Fibroblast of skin of left quadriceps (primary cell): Measurements from ENCODE around the gene NFKBIE.

Source experiments
- DNase-seq, 2 experiments: peaks; one replicate each; pipeline ENCODE4 v3.0.0-alpha.2; 2013; ENCODE audit warnings: low read depth in 2 of 2

The NFKBIE gene

GRCh38 chr6:44258325-44258863 is 7.0 kb downstream of the NFKBIE start:
- no peak for DNase-seq

DNA sequence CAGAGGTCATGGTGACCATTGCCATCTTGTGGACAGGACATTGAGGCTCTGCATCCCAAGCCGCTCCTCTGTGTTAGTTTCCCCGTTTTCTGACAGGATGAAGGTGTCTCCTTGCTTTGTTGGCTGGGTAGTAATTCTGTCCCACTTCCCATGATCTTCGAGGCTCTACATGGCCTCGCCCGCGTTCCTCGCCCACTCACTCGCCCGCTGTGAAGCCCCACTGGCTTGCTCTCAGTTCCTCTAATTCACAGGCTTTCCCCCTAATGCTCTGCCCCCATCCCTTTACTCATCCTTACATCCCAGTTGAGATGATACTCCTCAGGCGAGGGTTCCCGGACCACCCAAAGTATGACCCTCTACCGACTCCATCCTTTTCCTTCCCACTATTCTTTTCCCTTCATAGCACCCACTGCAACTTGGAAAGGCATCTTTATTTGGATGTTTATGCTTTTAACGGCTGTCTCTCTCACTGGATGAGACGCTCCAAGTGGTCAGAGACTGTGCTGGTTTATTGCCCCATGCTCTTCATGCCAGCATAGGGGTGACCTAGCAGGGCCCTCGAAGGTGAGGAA is 7.5 kb downstream of the NFKBIE start:
- DNase-seq: no peak

DNA sequence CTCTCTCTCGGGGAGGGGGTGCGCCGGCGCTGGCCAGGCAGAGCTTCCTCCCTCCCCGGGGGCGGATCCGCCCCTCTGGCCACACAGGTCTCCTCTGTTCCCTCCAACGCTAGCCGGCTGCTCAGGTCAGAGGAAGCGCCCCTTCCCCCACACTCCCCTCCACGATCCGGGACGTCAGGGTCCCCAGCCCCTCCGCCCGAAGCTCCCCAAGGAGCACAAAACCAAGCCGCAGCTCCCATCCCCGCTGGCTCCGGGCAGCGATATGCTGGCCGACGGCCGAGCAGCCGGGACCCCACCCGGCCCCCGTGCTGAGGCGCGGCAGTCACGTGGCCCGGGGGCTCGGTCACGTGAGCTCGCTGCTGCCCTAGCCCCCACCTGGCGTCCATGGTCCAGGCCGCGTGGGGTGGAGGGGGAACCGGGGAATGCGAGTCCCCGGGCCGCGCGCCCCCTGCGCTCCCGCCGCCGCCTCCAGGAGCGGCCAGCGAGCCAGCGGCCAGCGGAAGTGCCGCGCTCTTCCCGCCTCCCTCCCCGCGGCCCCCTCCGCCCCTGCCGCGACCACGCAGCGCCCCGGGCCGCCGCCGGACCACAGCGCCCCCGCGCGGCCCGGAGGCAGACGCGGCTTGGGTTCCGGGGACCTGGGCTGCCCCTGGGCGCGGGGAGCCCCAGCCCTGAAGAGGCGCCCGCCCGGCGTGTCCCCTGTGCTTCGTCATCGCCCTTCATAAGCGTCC is 8.2 kb downstream of the NFKBIE start, which contains the start of gene SLC35B2:
Gene SLC35B2, minus strand, starts transcription at position 504 of the 728 bp plus-strand sequence. Its CDS starts 118 bp downstream, at position 386.
- peak in 1 of 2 experiments; percentile 33 for DNase-seq

DNA sequence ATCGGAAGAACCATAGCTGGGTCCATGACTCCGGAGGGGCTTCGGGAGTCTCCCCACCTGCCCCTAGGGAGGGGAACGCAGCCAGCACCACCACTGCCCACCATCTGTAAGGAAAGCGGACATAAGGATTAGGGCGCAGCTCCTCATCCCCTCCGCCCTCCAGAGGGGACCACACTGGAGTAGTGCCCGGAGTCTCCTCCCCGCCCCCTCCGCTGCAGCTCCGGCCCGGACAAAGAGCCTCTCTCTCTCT is 8.7 kb downstream of the NFKBIE start:
- DNase-seq: no peak

- no peak for DNase-seq
These were observed 9.2 kb downstream of the NFKBIE start for GRCh38 chr6:44255871-44256774.

- no peak for DNase-seq
These were observed 10.1 kb downstream of the NFKBIE start for GRCh38 chr6:44255105-44255808.

DNA sequence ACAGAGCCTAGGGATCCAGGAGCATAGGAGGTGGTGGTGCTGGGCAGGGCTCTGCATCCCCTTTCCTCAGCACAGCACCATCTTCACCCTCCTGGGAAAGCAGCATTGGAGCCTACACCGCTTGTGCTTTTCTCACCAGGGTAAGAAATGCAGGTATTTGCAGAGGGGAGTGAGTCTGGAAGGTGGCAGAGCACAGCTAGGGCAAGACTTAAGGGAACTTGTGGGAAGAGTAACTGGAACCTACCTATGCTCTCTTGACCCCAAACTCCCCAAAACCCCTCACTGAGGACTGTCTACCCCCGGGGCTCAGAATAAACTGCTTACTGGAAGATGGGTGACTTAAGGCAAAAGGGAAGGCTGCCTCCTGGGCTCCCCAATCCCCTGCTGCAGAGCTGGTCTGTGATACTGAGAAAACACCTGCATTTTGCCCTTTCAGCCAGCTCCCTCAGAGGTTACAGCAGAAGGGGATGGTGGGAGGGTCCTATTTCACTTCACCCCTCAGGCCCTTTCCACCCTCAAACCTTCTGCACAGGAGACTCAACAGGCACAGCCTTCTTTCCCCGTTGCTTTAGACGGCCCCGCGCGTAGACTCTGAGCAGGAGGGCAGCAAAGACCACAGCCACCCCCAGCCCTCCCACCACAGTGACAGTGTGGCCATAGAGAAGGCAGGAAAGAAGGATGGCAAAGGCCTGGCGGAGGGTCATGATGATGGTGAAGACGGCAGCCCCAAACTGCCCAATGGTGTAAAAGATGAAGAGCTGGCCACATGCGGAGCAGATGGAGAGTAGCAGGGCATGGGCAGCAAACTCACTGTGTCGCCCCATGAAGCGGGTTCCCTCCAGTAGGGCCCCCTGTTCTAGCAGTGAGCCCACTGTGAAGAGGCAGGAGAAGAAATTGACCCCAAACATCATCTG is 10.9 kb downstream of the NFKBIE start:
- DNase-seq: no peak

DNA sequence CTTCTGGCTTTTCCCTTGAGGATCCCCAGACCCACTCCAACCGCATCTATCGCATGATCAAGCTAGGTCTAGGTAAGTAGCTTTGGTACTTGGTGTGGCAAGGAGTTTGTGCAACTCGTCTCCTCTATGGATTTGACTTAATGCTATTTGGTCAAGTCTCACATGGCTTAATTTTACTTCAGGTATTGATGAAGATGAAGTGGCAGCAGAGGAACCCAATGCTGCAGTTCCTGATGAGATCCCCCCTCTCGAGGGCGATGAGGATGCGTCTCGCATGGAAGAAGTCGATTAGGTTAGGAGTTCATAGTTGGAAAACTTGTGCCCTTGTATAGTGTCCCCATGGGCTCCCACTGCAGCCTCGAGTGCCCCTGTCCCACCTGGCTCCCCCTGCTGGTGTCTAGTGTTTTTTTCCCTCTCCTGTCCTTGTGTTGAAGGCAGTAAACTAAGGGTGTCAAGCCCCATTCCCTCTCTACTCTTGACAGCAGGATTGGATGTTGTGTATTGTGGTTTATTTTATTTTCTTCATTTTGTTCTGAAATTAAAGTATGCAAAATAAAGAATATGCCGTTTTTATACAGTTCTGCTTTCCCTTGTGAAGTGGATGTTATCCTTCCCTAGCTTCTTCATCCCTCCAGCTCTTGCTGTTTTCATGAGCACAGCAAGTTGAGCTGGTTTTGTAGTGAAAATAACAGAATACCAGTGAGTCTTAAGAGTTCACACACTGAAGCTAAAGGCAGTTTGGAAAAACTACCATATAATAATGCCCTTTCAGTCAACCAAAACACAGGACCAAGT is 11.8 kb downstream of the NFKBIE start:
- no peak for DNase-seq

DNA sequence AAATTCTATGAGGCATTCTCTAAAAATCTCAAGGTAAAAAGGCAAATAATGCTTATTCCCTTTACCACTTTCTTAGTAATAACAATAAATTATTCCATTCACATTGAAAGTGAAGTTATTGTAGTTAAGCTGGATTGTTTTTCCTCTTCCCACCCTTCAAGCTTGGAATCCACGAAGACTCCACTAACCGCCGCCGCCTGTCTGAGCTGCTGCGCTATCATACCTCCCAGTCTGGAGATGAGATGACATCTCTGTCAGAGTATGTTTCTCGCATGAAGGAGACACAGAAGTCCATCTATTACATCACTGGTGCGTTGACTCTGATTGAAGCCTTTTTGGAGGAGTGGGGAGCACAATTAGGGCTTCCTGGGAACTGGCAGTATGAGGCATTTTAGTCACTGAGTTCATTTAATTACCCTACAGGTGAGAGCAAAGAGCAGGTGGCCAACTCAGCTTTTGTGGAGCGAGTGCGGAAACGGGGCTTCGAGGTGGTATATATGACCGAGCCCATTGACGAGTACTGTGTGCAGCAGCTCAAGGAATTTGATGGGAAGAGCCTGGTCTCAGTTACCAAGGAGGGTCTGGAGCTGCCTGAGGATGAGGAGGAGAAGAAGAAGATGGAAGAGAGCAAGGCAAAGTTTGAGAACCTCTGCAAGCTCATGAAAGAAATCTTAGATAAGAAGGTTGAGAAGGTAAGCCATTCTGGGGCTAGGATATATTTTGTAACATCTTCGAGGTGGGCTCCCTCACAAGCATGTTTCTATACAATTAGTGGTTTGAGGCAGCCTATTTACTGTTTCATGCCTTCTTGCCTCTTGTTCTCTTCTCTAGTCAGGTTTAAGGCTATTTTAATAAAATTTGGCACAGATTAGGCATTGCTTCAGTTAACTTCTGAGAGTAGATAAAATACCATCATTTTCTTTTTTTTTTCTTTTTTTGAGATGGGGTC is 13.5 kb downstream of the NFKBIE start:
- no peak for DNase-seq

GRCh38 chr6:44250718-44251123 is 14.6 kb downstream of the NFKBIE start:
- no peak for DNase-seq

DNA sequence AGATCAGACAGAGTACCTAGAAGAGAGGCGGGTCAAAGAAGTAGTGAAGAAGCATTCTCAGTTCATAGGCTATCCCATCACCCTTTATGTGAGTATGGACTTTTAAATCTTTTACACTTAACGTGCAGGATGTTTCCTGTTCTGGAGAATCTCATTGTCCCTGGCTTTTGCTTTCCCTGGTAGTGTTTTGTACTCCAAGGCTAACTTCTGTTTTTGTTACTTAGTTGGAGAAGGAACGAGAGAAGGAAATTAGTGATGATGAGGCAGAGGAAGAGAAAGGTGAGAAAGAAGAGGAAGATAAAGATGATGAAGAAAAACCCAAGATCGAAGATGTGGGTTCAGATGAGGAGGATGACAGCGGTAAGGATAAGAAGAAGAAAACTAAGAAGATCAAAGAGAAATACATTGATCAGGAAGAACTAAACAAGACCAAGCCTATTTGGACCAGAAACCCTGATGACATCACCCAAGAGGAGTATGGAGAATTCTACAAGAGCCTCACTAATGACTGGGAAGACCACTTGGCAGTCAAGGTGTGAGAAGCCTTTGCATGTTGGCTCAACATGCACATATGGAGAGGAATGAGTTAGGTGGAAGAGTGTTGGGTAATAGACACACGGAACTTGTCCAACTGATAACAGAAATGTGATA is 15.2 kb downstream of the NFKBIE start:
- no peak for DNase-seq

GRCh38 chr6:44249082-44249748 is 16.1 kb downstream of the NFKBIE start:
- DNase-seq: no peak

GRCh38 chr6:44248579-44248978 is 16.8 kb downstream of the NFKBIE start:
- DNase-seq: no peak

- no peak for DNase-seq
These were observed 17.7 kb downstream of the NFKBIE start for GRCh38 chr6:44247338-44248302.

DNA sequence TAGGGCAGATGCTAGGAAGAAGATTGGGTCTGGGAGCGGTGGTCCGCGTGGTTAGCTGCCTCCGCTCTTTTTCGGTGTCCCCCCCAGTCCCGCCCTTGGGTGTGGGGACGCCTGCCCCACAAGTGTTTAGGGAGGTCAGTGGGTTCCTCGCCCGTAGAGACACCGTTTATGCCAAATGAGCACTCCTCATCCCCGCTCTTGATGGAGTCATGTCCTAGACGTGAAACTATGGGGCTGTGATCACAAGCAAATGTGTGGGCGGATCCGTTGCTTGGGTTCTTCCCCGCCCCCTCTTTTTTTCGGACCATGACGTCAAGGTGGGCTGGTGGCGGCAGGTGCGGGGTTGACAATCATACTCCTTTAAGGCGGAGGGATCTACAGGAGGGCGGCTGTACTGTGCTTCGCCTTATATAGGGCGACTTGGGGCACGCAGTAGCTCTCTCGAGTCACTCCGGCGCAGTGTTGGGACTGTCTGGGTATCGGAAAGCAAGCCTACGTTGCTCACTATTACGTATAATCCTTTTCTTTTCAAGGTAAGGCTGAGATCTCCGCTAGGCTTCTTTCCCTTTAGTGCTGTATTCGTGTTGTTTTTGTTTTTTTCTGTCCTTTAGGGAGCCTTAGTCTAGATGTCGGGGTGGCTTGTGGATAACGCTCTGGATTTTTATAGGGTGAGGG is 18.6 kb downstream of the NFKBIE start, which contains the start of gene HSP90AB1:
Gene HSP90AB1, plus strand, starts transcription at position 439 of the 675 bp plus-strand sequence. CDS start 1,529 bp downstream, outside the sequence.
- DNase-seq: peak; percentile 94 to 95
